Stimulated activated CD4-positive, alpha-beta T cell treated with anti-CD3 and anti-CD28 coated beads, TNF-alpha, amount 100 ng/mL, for 24 hours (primary cell): ENCODE data around the gene PAM.

Experiments used
- DNase-seq, 3 experiments: peaks; one replicate each; pipeline ENCODE4 v3.0.0-alpha.2; 2020; ENCODE audit warnings: low read depth in 3 of 3

The PAM gene

GRCh38 chr5:102860035-102860434 is 104.9 kb downstream of the PAM start:
- DNase-seq: no peak

- DNase-seq: no peak
These were observed 108.0 kb downstream of the PAM start for GRCh38 chr5:102863058-102863457.

- DNase-seq: no peak
These were observed 108.9 kb downstream of the PAM start for GRCh38 chr5:102863764-102864560.

- no peak for DNase-seq
These were observed 110.0 kb downstream of the PAM start for GRCh38 chr5:102865171-102865509.

GRCh38 chr5:102865510-102866236 is 110.6 kb downstream of the PAM start:
- DNase-seq: peak; percentile 4 to 45 (median 15)

GRCh38 chr5:102866237-102866600 is 111.1 kb downstream of the PAM start:
- DNase-seq: no peak

GRCh38 chr5:102867992-102868662 is 113.0 kb downstream of the PAM start:
- DNase-seq: no peak

GRCh38 chr5:102869230-102869629 is 114.1 kb downstream of the PAM start:
- DNase-seq: no peak

- DNase-seq: no peak
These were observed 118.4 kb downstream of the PAM start for GRCh38 chr5:102873379-102873932.

GRCh38 chr5:102874054-102874453 is 118.9 kb downstream of the PAM start:
- DNase-seq: no peak

- DNase-seq: no peak
These were observed 120.6 kb downstream of the PAM start for GRCh38 chr5:102875721-102876123.

- DNase-seq: no peak
These were observed 121.5 kb downstream of the PAM start for GRCh38 chr5:102876610-102877009.

- no peak for DNase-seq
These were observed 124.6 kb downstream of the PAM start for GRCh38 chr5:102879741-102880140.

GRCh38 chr5:102886586-102886985 is 131.5 kb downstream of the PAM start:
- no peak for DNase-seq

GRCh38 chr5:102888483-102888882 is 133.4 kb downstream of the PAM start:
- DNase-seq: no peak

GRCh38 chr5:102889033-102889432 is 133.9 kb downstream of the PAM start:
- DNase-seq: no peak

- no peak for DNase-seq
These were observed 135.0 kb downstream of the PAM start for GRCh38 chr5:102890133-102890532.

GRCh38 chr5:102891175-102891574 is 136.1 kb downstream of the PAM start:
- DNase-seq: no peak

- no peak for DNase-seq
These were observed 138.8 kb downstream of the PAM start for GRCh38 chr5:102893942-102894341.

GRCh38 chr5:102895234-102895633 is 140.1 kb downstream of the PAM start:
- no peak for DNase-seq

GRCh38 chr5:102895976-102896375 is 140.9 kb downstream of the PAM start:
- no peak for DNase-seq

- DNase-seq: no peak
These were observed 146.5 kb downstream of the PAM start for GRCh38 chr5:102901424-102902134.
